ENCODE results near the gene AEN.

AEN gene

GRCh38 chr15:88680241-88681001 is 59.3 kb downstream of the AEN start:
- DNase-seq, result no peak

- DNase-seq, result no peak
These were observed 60.6 kb downstream of the AEN start for GRCh38 chr15:88681610-88682221.

All from stimulated activated CD4-positive, alpha-beta T cell treated with anti-CD3 and anti-CD28 coated beads, Interleukin-4, amount 100 ng/mL, for 24 hours (primary cell).